ENCODE results near the gene PRSS2.

GRCh38 chr7:142740786-142741185 lies 30.0 kb upstream of the PRSS2 start:
- no peak for TF ChIP-seq POLR2A (IDR thresholded peaks at IDR 0.05)
- no peak for TF ChIP-seq POLR2AphosphoS5 (IDR thresholded peaks at IDR 0.05)
- no peak for TF ChIP-seq CTCF (IDR thresholded peaks at IDR 0.05)
- TF ChIP-seq EP300 (IDR thresholded peaks at IDR 0.05), result no peak

All from gastroesophageal sphincter (tissue), 3 donors.